ENCODE measurements around the gene DDAH1. TPM values are rescaled to one million over a fixed set of nuclear protein-coding genes. Genes with fewer than 3 reads are reported as not detected.
A peak's percentile ranks its signal among the peaks of the same experiment; 100 is the strongest.

DDAH1 gene
- total and polyA plus RNA-seq, 4 donors = 25.8 to 42.7 (median 31.7) TPM

GRCh38 chr1:85339089-85339488 is 125.9 kb downstream of the DDAH1 start:
- H3K27me3 ChIP-seq (ENCODE audit: control insufficient read depth in 4 of 4, insufficient read depth in 4 of 4, low read length in 3 of 4) = no peaks in the 10 kb centered on the region
- peak overlapping the region; percentile 31 to 52 for H3K27ac ChIP-seq (ENCODE audit: low read depth in 1 of 2, low read length in 2 of 2)
- WGBS = 62% methylated on average over 5 of the region's 5 CpGs
- H3K4me3 ChIP-seq (ENCODE audit: low read depth in 1 of 3, low read length in 3 of 3) = no peak overlapping the region
- H3K9ac ChIP-seq (ENCODE audit: low read depth in 1 of 2, low read length in 2 of 2) = no peak overlapping the region
- TF ChIP-seq HNF4A (conservative IDR thresholded peaks at IDR 0.05) (peak in 1 of 2 donors; percentile 41), JUND (IDR thresholded peaks at IDR 0.05) (peak in 1 of 2 donors; percentile 95), REST (IDR thresholded peaks at IDR 0.05) (no peak), TAF1 (conservative IDR thresholded peaks at IDR 0.05) (no peak), YY1 (IDR thresholded peaks at IDR 0.05) (peak; percentile 23), RAD21 (IDR thresholded peaks at IDR 0.05) (peak in 1 of 2 donors; percentile 16), FOXA1 (IDR thresholded peaks at IDR 0.05) (no peak), FOXA2 (IDR thresholded peaks at IDR 0.05) (peak; percentile 24), RXRA (IDR thresholded peaks at IDR 0.05) (peak in 1 of 2 donors; percentile 39), EGR1 (IDR thresholded peaks at IDR 0.05; ENCODE audit: low read depth in 2 of 2) (no peak), ATF3 (IDR thresholded peaks at IDR 0.05) (no peak), ZBTB33 (IDR thresholded peaks at IDR 0.05) (no peak)
- no peaks in the 10 kb centered on the region for H3K9me3 ChIP-seq (ENCODE audit: control insufficient read depth in 4 of 4, low read length in 3 of 4)
- peaks cover 0 to 11% (median 5%) of the 10 kb centered on the region in 4 donors for H3K4me1 ChIP-seq (ENCODE audit: control insufficient read depth in 4 of 4, insufficient read depth in 4 of 4, low read length in 3 of 4)
- H3K36me3 ChIP-seq (ENCODE audit: control insufficient read depth in 4 of 4, insufficient read depth in 3 of 4, low read depth in 1 of 4, low read length in 3 of 4) = no peaks in the 10 kb centered on the region
- no peak for DNase-seq (ENCODE audit: low spot score)

GRCh38 chr1:85334962-85335361 is 130.0 kb downstream of the DDAH1 start:
- Histone ChIP-seq H3K4me1 (ENCODE audit: control insufficient read depth in 4 of 4, insufficient read depth in 4 of 4, low read length in 3 of 4) (peaks cover 0 to 2% (median 0%) of the 10 kb centered on the region in 4 donors), H3K4me3 (ENCODE audit: low read depth in 1 of 3, low read length in 3 of 3) (no peak overlapping the region), H3K9ac (ENCODE audit: low read depth in 1 of 2, low read length in 2 of 2) (no peak overlapping the region), H3K27ac (ENCODE audit: low read depth in 1 of 2, low read length in 2 of 2) (no peak overlapping the region), H3K36me3 (ENCODE audit: control insufficient read depth in 4 of 4, insufficient read depth in 3 of 4, low read depth in 1 of 4, low read length in 3 of 4) (peaks cover 0 to 2% (median 0%) of the 10 kb centered on the region in 4 donors), H3K27me3 (ENCODE audit: control insufficient read depth in 4 of 4, insufficient read depth in 4 of 4, low read length in 3 of 4) (no peaks in the 10 kb centered on the region), H3K9me3 (ENCODE audit: control insufficient read depth in 4 of 4, low read length in 3 of 4) (no peaks in the 10 kb centered on the region)
- no peak for DNase-seq (ENCODE audit: low spot score)
- 85% methylated on average over 2 of the region's 2 CpGs for WGBS
- TF ChIP-seq ZBTB33 (IDR thresholded peaks at IDR 0.05) (no peak), NR2F2 (IDR thresholded peaks at IDR 0.05) (no peak), MAX (IDR thresholded peaks at IDR 0.05) (no peak), ATF3 (IDR thresholded peaks at IDR 0.05) (no peak), RXRA (IDR thresholded peaks at IDR 0.05) (no peak), REST (IDR thresholded peaks at IDR 0.05) (no peak), CTCF (IDR thresholded peaks at IDR 0.05; ENCODE audit: low read depth, low read length, missing input control) (no peak), HNF4A (conservative IDR thresholded peaks at IDR 0.05) (no peak), EGR1 (IDR thresholded peaks at IDR 0.05; ENCODE audit: low read depth in 2 of 2) (no peak), RAD21 (IDR thresholded peaks at IDR 0.05) (no peak), FOXA2 (IDR thresholded peaks at IDR 0.05) (no peak), TAF1 (conservative IDR thresholded peaks at IDR 0.05) (no peak), GABPA (IDR thresholded peaks at IDR 0.05 in 1 of 2, conservative IDR thresholded peaks at IDR 0.05 in 1 of 2) (no peak), JUND (IDR thresholded peaks at IDR 0.05) (no peak), YY1 (IDR thresholded peaks at IDR 0.05) (no peak), FOXA1 (IDR thresholded peaks at IDR 0.05) (no peak), HNF4G (IDR thresholded peaks at IDR 0.05) (no peak)
